Heart left ventricle (tissue), 16 donors: ENCODE data around the gene COPRS. TPM values are rescaled to one million over a fixed set of nuclear protein-coding genes. Genes with fewer than 3 reads are reported as not detected.
"Not testable (repeated sequence)": the region's sequence is repeated elsewhere in the genome, so short reads cannot be mapped to it uniquely, and the experiment has no call there.

Experiments used
- ATAC-seq, 4 donors: fragments of 200-7000 bp; cut with Tn5 transposase; one replicate each; pipeline ENCODE4 v1.9.1; 2020 to 2022; ENCODE audit warnings: moderate library complexity in 4 of 4, mild to moderate bottlenecking in 3 of 4, moderate number of reproducible peaks in 1 of 4
- DNase-seq, 5 donors: peaks; one replicate each; pipeline ENCODE4 v3.0.0-alpha.2; 2020
- H3K27ac ChIP-seq, 12 donors: fragments of 200-600 bp; sonication (generic) in 4 of 12; one replicate each; pipeline versions ENCODE4 v1.5.0 to v1.8.0; 2016 to 2022; ENCODE audit warnings: mild to moderate bottlenecking in 2 of 12
- H3K27me3 ChIP-seq, 9 donors: fragments of 200-600 bp; sonication (generic) in 2 of 9; one replicate each; pipeline versions ENCODE4 v1.5.1 to v1.8.0; 2016 to 2022; ENCODE audit warnings: mild to moderate bottlenecking in 3 of 9
- H3K36me3 ChIP-seq, 9 donors: fragments of 200-600 bp; sonication (generic) in 2 of 9; one replicate each; pipeline versions ENCODE4 v1.5.0 to v1.8.0; 2018 to 2022; ENCODE audit warnings: mild to moderate bottlenecking in 2 of 9
- H3K4me1 ChIP-seq, 12 donors: fragments of 200-600 bp; sonication (generic) in 4 of 12; one replicate each; pipeline versions ENCODE4 v1.5.0 to v1.8.0; 2016 to 2022; ENCODE audit warnings: mild to moderate bottlenecking in 3 of 12
- H3K4me3 ChIP-seq, 12 donors: fragments of 200-600 bp; sonication (generic) in 4 of 12; one replicate each; pipeline versions ENCODE4 v1.5.0 to v1.8.0; 2017 to 2022; ENCODE audit warnings: mild to moderate bottlenecking in 9 of 12, moderate library complexity in 4 of 12
- H3K9me3 ChIP-seq, 12 donors: fragments of 200-600 bp; sonication (generic) in 4 of 12; one replicate each; pipeline versions ENCODE4 v1.5.0 to v1.8.0; 2016 to 2022; ENCODE audit warnings: mild to moderate bottlenecking in 1 of 12
- POLR2A ChIP-seq, 2 donors: fragments of 450-650 bp; IDR thresholded peaks; one replicate each; pipeline ENCODE4 v1.6.1; 2017; ENCODE audit warnings: antibody characterized with exemption in 2 of 2, mild to moderate bottlenecking in 2 of 2, moderate library complexity in 2 of 2
- WGBS, 4 donors: extraction: QIAGEN DNeasy Blood & Tissue Kit in 2 of 4; methylation state at CpG; one replicate each; pipeline versions ENCODE4 v1.1.5 to v1.1.7; 2013 to 2018; 5-methylcytosine and 5-hydroxymethylcytosine counted together
- intact Hi-C, 10 donors: fragments of 100-400 bp; cut with DNase I; formaldehyde crosslinking; loops; one replicate each; pipeline versions ENCODE4 v1.11.1 to v1.14.2; 2022
- polyA plus RNA-seq, 2 donors: library from polyadenylated mRNA; stranded (reverse); fragments of 200-250 nt; gene quantifications; one replicate each; pipeline ENCODE4 v1.2.3, GENCODE V29; 2013
- total RNA-seq, 9 donors: library from RNA; depleted of rRNA in 2 of 9; stranded (reverse); fragments of >200 nt in 2 of 9; fragmentation: NEBNext Ultra II Directional in 3 of 9; extraction: Animal tissue kit (Norgen Biotek cat#: 25700) in 3 of 9; gene quantifications; one replicate each; pipeline versions ENCODE4 v1.1.0 to v1.2.4, GENCODE V29; 2016 to 2023
- TF ChIP-seq, protein P1 (sequence below), 12 donors: fragments of 200-600 bp; sonication (generic) in 4 of 12; IDR thresholded peaks; one replicate each; pipeline versions ENCODE4 v1.5.0 to v1.8.0; 2018 to 2022; ENCODE audit warnings: antibody characterized with exemption in 12 of 12, mild to moderate bottlenecking in 5 of 12
- donor health status: ischemic (EF 13 %, LVEDD 7.1; RV severe dilation, severe dysfunction).
- donor health status: healthy with polysubstance abuse.
- donor health status: DM: no; HTN: yes; CAD: no.
- donor health status: DM: no; HTN: no; CAD: no.
- donor health status: ischemic (EF 25% LVEDD 6.9; RV normal size, moderate dysfunction).
- donor health status: ischemic (EF 25% LVEDD 5.7; RV mildly dilated, moderate dysfunction).
- donor health status: healthy.
- donor health status: DM: yes; HTN: yes; CAD: no.
- donor health status: ischemic (EF 35%, LVEDD 5.7; RV mildly dilated, moderate dysfunction).
- donor health status: nonischemic (EF 11% LVEDD 7.7; RV severe dilation, severe dysfunction).
- donor health status: DM: yes; HTN: yes; CAD: no.
- donor health status: PGD.
- donor health status: ischemic (EF 29% LVEDD 5.4; RV normal size, mild dysfunction).
- donor health status: nonischemic (EF 23%, LVEDD 6.1; RV moderate dilation, normal function).

COPRS gene
- total and polyA plus RNA-seq, 11 donors: 39.9 to 104 (median 54.3) TPM

DNA sequence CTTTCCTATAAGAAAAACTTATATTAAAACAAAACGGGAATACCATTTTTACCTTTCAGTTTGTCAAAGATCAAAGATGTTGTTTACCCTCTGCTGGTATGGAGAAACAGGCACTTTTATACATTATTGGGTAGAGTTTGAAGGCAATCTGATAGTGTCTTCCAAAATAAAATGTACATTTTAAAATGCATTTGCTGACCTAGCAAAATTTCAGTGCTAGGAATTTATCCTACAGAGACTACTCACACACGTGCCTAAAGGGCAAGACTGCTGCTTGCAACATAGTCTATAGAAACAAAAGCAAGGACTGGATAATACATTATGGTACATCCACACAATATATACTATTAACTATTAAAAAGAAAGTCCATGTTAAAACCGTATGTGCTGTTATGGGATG, 36.0 kb downstream of the COPRS start:
- intact Hi-C loops: no loop called here
- Histone ChIP-seq H3K9me3 (no peaks in the 10 kb centered on the region), H3K36me3 (no peaks in the 10 kb centered on the region), H3K27ac (no peak overlapping the region), H3K27me3 (no peaks in the 10 kb centered on the region), H3K4me1 (peaks cover 0 to 2% (median 0%) of the 10 kb centered on the region in 12 donors), H3K4me3 (no peak overlapping the region)
- TF ChIP-seq, protein P1, sequence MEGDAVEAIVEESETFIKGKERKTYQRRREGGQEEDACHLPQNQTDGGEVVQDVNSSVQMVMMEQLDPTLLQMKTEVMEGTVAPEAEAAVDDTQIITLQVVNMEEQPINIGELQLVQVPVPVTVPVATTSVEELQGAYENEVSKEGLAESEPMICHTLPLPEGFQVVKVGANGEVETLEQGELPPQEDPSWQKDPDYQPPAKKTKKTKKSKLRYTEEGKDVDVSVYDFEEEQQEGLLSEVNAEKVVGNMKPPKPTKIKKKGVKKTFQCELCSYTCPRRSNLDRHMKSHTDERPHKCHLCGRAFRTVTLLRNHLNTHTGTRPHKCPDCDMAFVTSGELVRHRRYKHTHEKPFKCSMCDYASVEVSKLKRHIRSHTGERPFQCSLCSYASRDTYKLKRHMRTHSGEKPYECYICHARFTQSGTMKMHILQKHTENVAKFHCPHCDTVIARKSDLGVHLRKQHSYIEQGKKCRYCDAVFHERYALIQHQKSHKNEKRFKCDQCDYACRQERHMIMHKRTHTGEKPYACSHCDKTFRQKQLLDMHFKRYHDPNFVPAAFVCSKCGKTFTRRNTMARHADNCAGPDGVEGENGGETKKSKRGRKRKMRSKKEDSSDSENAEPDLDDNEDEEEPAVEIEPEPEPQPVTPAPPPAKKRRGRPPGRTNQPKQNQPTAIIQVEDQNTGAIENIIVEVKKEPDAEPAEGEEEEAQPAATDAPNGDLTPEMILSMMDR (IDR thresholded peaks at IDR 0.05): no peak
- no peak for TF ChIP-seq POLR2A (IDR thresholded peaks at IDR 0.05)
- DNase-seq: no peak
- ATAC-seq: no peak
- WGBS, 4 donors: 73 to 82% (median 79%) methylated on average over 3 of the region's 3 CpGs

DNA sequence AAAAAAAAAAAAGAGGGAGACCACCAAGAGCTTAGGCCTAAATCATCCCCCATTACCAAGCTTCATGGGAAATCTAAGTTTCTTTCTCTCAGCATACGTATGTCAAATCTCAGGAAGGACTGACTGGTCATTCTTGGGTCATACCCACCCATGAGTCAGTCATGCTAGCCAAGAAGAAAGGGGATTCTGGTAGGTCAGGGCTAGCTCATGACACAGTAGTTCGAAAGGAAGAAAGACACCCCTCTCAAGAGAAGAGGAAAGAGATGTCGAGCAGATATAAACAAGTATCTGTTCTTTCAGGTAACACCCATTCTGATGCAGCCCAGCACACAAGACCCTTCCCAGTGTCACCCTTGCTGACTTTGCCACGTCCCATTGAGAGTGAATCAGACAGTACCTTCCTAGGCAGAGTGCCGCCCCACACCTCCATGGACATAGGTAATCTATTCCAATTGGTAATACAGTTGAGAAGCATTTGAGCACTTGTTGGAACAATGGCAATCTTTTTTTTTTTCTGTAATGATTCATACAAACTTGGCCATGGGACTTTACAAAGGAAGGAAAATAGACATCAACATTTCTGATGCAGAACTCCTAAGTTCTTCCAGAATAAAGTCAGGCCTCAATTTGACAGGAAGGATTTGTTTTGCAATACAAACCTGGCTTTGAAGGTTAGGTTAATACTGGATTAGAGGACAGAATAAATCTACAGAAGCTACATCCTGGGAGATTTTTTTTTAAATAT, 38.2 kb downstream of the COPRS start:
- WGBS, 4 donors: 82 to 86% (median 86%) methylated on average over 5 of the region's 5 CpGs
- Histone ChIP-seq H3K36me3 (no peaks in the 10 kb centered on the region), H3K27me3 (no peaks in the 10 kb centered on the region), H3K4me1 (no peaks in the 10 kb centered on the region), H3K9me3 (no peaks in the 10 kb centered on the region), H3K27ac (no peak overlapping the region), H3K4me3 (no peak overlapping the region)
- DNase-seq (no peak), ATAC-seq (no peak)
- no peak for TF ChIP-seq POLR2A (IDR thresholded peaks at IDR 0.05)
- TF ChIP-seq, protein P1 (IDR thresholded peaks at IDR 0.05): no peak
- intact Hi-C loops: no loop called here

DNA sequence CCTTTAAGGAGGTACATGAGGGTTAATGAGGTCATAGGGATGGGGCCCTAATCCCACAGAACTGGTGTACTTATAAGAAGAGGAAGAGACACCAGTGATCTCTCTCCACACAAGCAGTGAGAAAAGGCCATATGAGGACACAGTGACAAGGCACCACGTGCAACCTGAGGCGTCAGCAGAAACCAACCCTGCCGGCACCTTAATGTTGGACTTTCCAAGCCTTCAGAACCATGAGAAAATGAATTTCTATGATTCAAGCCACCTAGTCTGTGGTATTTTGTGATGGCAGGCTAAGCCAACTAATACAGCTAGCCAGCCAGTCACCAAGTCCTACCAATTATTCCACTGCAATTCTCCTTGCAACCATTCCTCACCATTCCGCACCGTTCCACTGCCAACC, 39.5 kb downstream of the COPRS start:
- DNase-seq (no peak), ATAC-seq (no peak)
- 92 to 96% (median 96%) methylated on average over 5 of the region's 5 CpGs for WGBS, 4 donors

DNA sequence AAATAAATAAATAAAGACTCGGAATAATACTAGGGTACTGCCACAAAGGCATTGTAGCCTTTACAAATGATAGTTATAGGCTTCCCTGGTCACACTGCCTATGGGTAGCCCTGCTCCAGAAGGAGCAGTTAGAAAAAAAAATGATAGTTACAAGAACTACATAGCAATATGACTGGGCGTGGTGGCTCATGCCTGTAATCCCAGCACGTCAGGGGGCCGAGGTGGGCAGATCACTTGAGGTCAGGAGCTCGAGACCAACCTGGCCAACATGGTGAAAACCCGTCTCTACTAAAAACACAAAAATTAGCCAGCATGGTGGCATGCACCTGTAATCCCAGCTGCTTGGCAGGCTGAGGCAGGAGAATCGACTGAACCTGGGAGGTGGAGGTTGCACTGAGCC, 40.2 kb downstream of the COPRS start:
- H3K36me3 ChIP-seq, H3K9me3 ChIP-seq, H3K4me1 ChIP-seq, H3K27me3 ChIP-seq, H3K27ac ChIP-seq, intact Hi-C loops, ATAC-seq, DNase-seq, H3K4me3 ChIP-seq: not testable (repeated sequence)
- 95 to 98% (median 97%) methylated on average over 7 of the region's 7 CpGs for WGBS, 4 donors

More for the DNA sequence above, 39.5 kb downstream of the COPRS start:
- TF ChIP-seq POLR2A (IDR thresholded peaks at IDR 0.05): no peak
- TF ChIP-seq, protein P1 (IDR thresholded peaks at IDR 0.05): no peak
- H3K27me3 ChIP-seq: no peaks in the 10 kb centered on the region
- no peaks in the 10 kb centered on the region for H3K9me3 ChIP-seq
- intact Hi-C loops: no loop called here
- H3K4me1 ChIP-seq: no peaks in the 10 kb centered on the region
- H3K36me3 ChIP-seq: no peaks in the 10 kb centered on the region
- no peak overlapping the region for H3K4me3 ChIP-seq
- no peak overlapping the region for H3K27ac ChIP-seq
